Measurements from ENCODE around the gene ARNT2.

The ARNT2 gene

GRCh38 chr15:80564056-80564455 lies 159.9 kb downstream of the ARNT2 start:
- H3K27me3 Mint-ChIP-seq, result peaks cover 37% of the 10 kb centered on the region
- DNase-seq (no peak), ATAC-seq (no peak)
- H3K9me3 Mint-ChIP-seq, result no peaks in the 10 kb centered on the region
- no peak overlapping the region for H3K4me3 Mint-ChIP-seq
- H3K4me1 Mint-ChIP-seq, result no peaks in the 10 kb centered on the region
- H3K27ac Mint-ChIP-seq, result no peak overlapping the region

GRCh38 chr15:80565398-80565797 lies 161.2 kb downstream of the ARNT2 start:
- Mint-ChIP-seq H3K4me3 (no peak overlapping the region), H3K27me3 (peaks cover 38% of the 10 kb centered on the region), H3K4me1 (no peaks in the 10 kb centered on the region), H3K27ac (no peak overlapping the region), H3K9me3 (no peaks in the 10 kb centered on the region)
- DNase-seq (no peak), ATAC-seq (no peak)

GRCh38 chr15:80565988-80566387 lies 161.8 kb downstream of the ARNT2 start:
- DNase-seq (no peak), ATAC-seq (no peak)
- Mint-ChIP-seq H3K4me1 (no peaks in the 10 kb centered on the region), H3K27ac (no peak overlapping the region), H3K9me3 (no peaks in the 10 kb centered on the region), H3K27me3 (peaks cover 38% of the 10 kb centered on the region), H3K4me3 (no peak overlapping the region)

GRCh38 chr15:80567721-80568157 lies 163.6 kb downstream of the ARNT2 start:
- ATAC-seq (peak; percentile 60), DNase-seq (peak in 1 of 2 donors; percentile 11)
- Mint-ChIP-seq H3K4me1 (no peaks in the 10 kb centered on the region), H3K27me3 (peaks cover 44% of the 10 kb centered on the region), H3K9me3 (no peaks in the 10 kb centered on the region), H3K27ac (no peak overlapping the region), H3K4me3 (no peak overlapping the region)

GRCh38 chr15:80568298-80568697 lies 164.1 kb downstream of the ARNT2 start:
- no peak overlapping the region for H3K27ac Mint-ChIP-seq
- peaks cover 41% of the 10 kb centered on the region for H3K27me3 Mint-ChIP-seq
- no peaks in the 10 kb centered on the region for H3K4me1 Mint-ChIP-seq
- H3K9me3 Mint-ChIP-seq, result no peaks in the 10 kb centered on the region
- DNase-seq (no peak), ATAC-seq (no peak)
- H3K4me3 Mint-ChIP-seq, result no peak overlapping the region

GRCh38 chr15:80568876-80569605 lies 164.9 kb downstream of the ARNT2 start:
- DNase-seq (no peak), ATAC-seq (no peak)
- Mint-ChIP-seq H3K27ac (no peak overlapping the region), H3K4me3 (no peak overlapping the region), H3K4me1 (no peaks in the 10 kb centered on the region), H3K27me3 (peaks cover 36% of the 10 kb centered on the region), H3K9me3 (no peaks in the 10 kb centered on the region)

GRCh38 chr15:80569656-80570055 lies 165.5 kb downstream of the ARNT2 start:
- Mint-ChIP-seq H3K9me3 (no peaks in the 10 kb centered on the region), H3K4me1 (no peaks in the 10 kb centered on the region), H3K27ac (no peak overlapping the region), H3K27me3 (peaks cover 36% of the 10 kb centered on the region), H3K4me3 (no peak overlapping the region)
- no peak for DNase-seq
- ATAC-seq, result no peak

GRCh38 chr15:80570553-80570952 lies 166.4 kb downstream of the ARNT2 start:
- H3K27me3 Mint-ChIP-seq, result peaks cover 34% of the 10 kb centered on the region

GRCh38 chr15:80572337-80572736 lies 168.2 kb downstream of the ARNT2 start:
- no peaks in the 10 kb centered on the region for H3K4me1 Mint-ChIP-seq
- DNase-seq (no peak), ATAC-seq (no peak)
- peak overlapping the region in 1 of 2 donors; percentile 64 for H3K27ac Mint-ChIP-seq
- H3K9me3 Mint-ChIP-seq, result no peaks in the 10 kb centered on the region
- H3K4me3 Mint-ChIP-seq, result no peak overlapping the region
- H3K27me3 Mint-ChIP-seq, result peaks cover 20% of the 10 kb centered on the region

More at GRCh38 chr15:80570553-80570952, 166.4 kb downstream of the ARNT2 start:
- DNase-seq (no peak), ATAC-seq (no peak)
- H3K27ac Mint-ChIP-seq, result no peak overlapping the region
- no peaks in the 10 kb centered on the region for H3K9me3 Mint-ChIP-seq
- no peak overlapping the region for H3K4me3 Mint-ChIP-seq
- H3K4me1 Mint-ChIP-seq, result no peaks in the 10 kb centered on the region

GRCh38 chr15:80573606-80574005 lies 169.4 kb downstream of the ARNT2 start:
- no peaks in the 10 kb centered on the region for H3K4me1 Mint-ChIP-seq
- ATAC-seq (no peak), DNase-seq (no peak)
- no peaks in the 10 kb centered on the region for H3K9me3 Mint-ChIP-seq
- no peak overlapping the region for H3K27ac Mint-ChIP-seq
- H3K4me3 Mint-ChIP-seq, result no peak overlapping the region
- H3K27me3 Mint-ChIP-seq, result peaks cover 24% of the 10 kb centered on the region

GRCh38 chr15:80574590-80574989 lies 170.4 kb downstream of the ARNT2 start:
- Mint-ChIP-seq H3K27me3 (peaks cover 19% of the 10 kb centered on the region), H3K4me3 (no peak overlapping the region), H3K4me1 (no peaks in the 10 kb centered on the region), H3K27ac (peak overlapping the region in 1 of 2 donors; percentile 3), H3K9me3 (no peaks in the 10 kb centered on the region)
- ATAC-seq (no peak), DNase-seq (no peak)

GRCh38 chr15:80576519-80577090 lies 172.4 kb downstream of the ARNT2 start:
- DNase-seq (no peak), ATAC-seq (no peak)
- Mint-ChIP-seq H3K4me3 (no peak overlapping the region), H3K27me3 (peaks cover 19% of the 10 kb centered on the region), H3K4me1 (peaks cover 6% of the 10 kb centered on the region), H3K27ac (no peak overlapping the region), H3K9me3 (no peaks in the 10 kb centered on the region)

- ATAC-seq (no peak), DNase-seq (no peak)
- H3K4me1 Mint-ChIP-seq, result peaks cover 6% of the 10 kb centered on the region
- H3K9me3 Mint-ChIP-seq, result no peaks in the 10 kb centered on the region
- peaks cover 13% of the 10 kb centered on the region for H3K27me3 Mint-ChIP-seq
- H3K27ac Mint-ChIP-seq, result no peak overlapping the region
- no peak overlapping the region for H3K4me3 Mint-ChIP-seq
Observed at GRCh38 chr15:80577552-80578205, 173.5 kb downstream of the ARNT2 start.

GRCh38 chr15:80578206-80578595 lies 174.0 kb downstream of the ARNT2 start:
- ATAC-seq (no peak), DNase-seq (no peak)
- H3K4me1 Mint-ChIP-seq, result peaks cover 6% of the 10 kb centered on the region
- no peak overlapping the region for H3K27ac Mint-ChIP-seq
- peaks cover 10% of the 10 kb centered on the region for H3K27me3 Mint-ChIP-seq
- H3K9me3 Mint-ChIP-seq, result no peaks in the 10 kb centered on the region
- no peak overlapping the region for H3K4me3 Mint-ChIP-seq

GRCh38 chr15:80578871-80579270 lies 174.7 kb downstream of the ARNT2 start:
- no peaks in the 10 kb centered on the region for H3K9me3 Mint-ChIP-seq

GRCh38 chr15:80579611-80580010 lies 175.4 kb downstream of the ARNT2 start:
- no peak for ATAC-seq
- DNase-seq, result no peak
- H3K9me3 Mint-ChIP-seq, result no peaks in the 10 kb centered on the region

More at GRCh38 chr15:80578871-80579270, 174.7 kb downstream of the ARNT2 start:
- no peak for ATAC-seq
- Mint-ChIP-seq H3K27me3 (peaks cover 14% of the 10 kb centered on the region), H3K4me1 (peaks cover 6% of the 10 kb centered on the region), H3K27ac (no peak overlapping the region), H3K4me3 (no peak overlapping the region)
- no peak for DNase-seq

More at GRCh38 chr15:80579611-80580010, 175.4 kb downstream of the ARNT2 start:
- Mint-ChIP-seq H3K4me1 (peaks cover 6% of the 10 kb centered on the region), H3K27ac (no peak overlapping the region), H3K4me3 (no peak overlapping the region), H3K27me3 (peaks cover 19% of the 10 kb centered on the region)

Measured in stimulated activated naive CD8-positive, alpha-beta T cell treated with anti-CD3 and anti-CD28 coated beads, Interleukin-15, amount 100 ng/mL, for 72 hours (primary cell).